Subcutaneous adipose tissue (tissue), 4 donors: ENCODE data around the gene FKBP9. TPM values are rescaled to one million over a fixed set of nuclear protein-coding genes. Genes with fewer than 3 reads are reported as not detected.

Experiments used
- CTCF ChIP-seq: fragments of 450-650 bp; IDR thresholded peaks from one replicate; pipeline ENCODE4 v1.5.1; 2016; ENCODE audit warnings: low read depth, mild to moderate bottlenecking, control low read depth, antibody characterized with exemption, moderate library complexity
- total RNA-seq, 4 donors: library from RNA; depleted of rRNA; stranded (reverse); fragments of >200 nt; gene quantifications; one replicate each; pipeline ENCODE4 v1.1.0, GENCODE V29; 2016

Gene FKBP9
- total RNA-seq, 4 donors from 2014 or later: 110 to 274 (median 180) TPM

- TF ChIP-seq CTCF: no peak
Measured at GRCh38 chr7:33009734-33010133, 52.5 kb downstream of the FKBP9 start.

GRCh38 chr7:33012364-33012763, 55.1 kb downstream of the FKBP9 start:
- TF ChIP-seq CTCF: no peak

- TF ChIP-seq CTCF: no peak
Measured at GRCh38 chr7:33024189-33024757, 67.0 kb downstream of the FKBP9 start.

- no peak for TF ChIP-seq CTCF
Measured at GRCh38 chr7:33035776-33036175, 78.5 kb downstream of the FKBP9 start.

- no peak for TF ChIP-seq CTCF
Measured at GRCh38 chr7:33038639-33039038, 81.4 kb downstream of the FKBP9 start.

- no peak for TF ChIP-seq CTCF
Measured at GRCh38 chr7:33039257-33039902, 82.1 kb downstream of the FKBP9 start.

- no peak for TF ChIP-seq CTCF
Measured at GRCh38 chr7:33039903-33040292, 82.7 kb downstream of the FKBP9 start.
